ENCODE measurements around the gene POLR1A. TPM values are rescaled to one million over a fixed set of nuclear protein-coding genes. Genes with fewer than 3 reads are reported as not detected.
"Not testable (repeated sequence)": the region's sequence is repeated elsewhere in the genome, so short reads cannot be mapped to it uniquely, and the experiment has no call there.

The POLR1A gene
- total RNA-seq, 4 donors from 2014 or later, result 20.1 to 31.7 (median 29.4) TPM

DNA sequence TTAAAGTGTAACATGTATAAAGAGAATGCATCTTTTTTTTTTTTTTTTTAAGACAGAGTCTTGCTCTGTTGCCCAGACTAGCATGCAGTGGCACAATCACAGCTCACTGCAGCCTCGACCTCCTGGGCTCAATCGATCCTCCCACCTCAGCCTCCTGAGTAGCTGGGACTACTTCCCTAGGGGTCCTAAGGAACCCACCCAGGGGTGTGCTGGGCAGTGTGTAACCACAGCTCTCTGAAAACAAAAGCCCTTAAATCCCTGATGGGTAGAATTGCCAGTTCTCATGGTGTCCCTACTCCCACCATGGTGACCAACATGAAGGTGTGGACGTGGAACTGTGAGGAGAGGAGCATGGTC, 111.3 kb downstream of the POLR1A start:
- no peak overlapping the region for H3K4me3 ChIP-seq
- intact Hi-C loops (cut with DNase I; ENCODE audit: low total_unique reads) (loop anchor here (5.0 kb wide), 1 partner anchor 43 kb away; no protein-coding TSS in a partner anchor), in situ Hi-C loops (cut with MboI; ENCODE audit: low sequenced_read_pairs in 4 of 4) (no loop called here)
- no peaks in the 10 kb centered on the region for H3K36me3 ChIP-seq
- DNase-seq (peak in 1 of 2 donors; percentile 9), ATAC-seq (no peak)
- no peaks in the 10 kb centered on the region for H3K9me3 ChIP-seq
- peak overlapping the region; percentile 57 to 77 (median 70) for H3K27ac ChIP-seq
- TF ChIP-seq, protein P1, sequence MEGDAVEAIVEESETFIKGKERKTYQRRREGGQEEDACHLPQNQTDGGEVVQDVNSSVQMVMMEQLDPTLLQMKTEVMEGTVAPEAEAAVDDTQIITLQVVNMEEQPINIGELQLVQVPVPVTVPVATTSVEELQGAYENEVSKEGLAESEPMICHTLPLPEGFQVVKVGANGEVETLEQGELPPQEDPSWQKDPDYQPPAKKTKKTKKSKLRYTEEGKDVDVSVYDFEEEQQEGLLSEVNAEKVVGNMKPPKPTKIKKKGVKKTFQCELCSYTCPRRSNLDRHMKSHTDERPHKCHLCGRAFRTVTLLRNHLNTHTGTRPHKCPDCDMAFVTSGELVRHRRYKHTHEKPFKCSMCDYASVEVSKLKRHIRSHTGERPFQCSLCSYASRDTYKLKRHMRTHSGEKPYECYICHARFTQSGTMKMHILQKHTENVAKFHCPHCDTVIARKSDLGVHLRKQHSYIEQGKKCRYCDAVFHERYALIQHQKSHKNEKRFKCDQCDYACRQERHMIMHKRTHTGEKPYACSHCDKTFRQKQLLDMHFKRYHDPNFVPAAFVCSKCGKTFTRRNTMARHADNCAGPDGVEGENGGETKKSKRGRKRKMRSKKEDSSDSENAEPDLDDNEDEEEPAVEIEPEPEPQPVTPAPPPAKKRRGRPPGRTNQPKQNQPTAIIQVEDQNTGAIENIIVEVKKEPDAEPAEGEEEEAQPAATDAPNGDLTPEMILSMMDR (IDR thresholded peaks at IDR 0.05 in 4 of 5, conservative IDR thresholded peaks at IDR 0.05 in 1 of 5), result no peak
- TF ChIP-seq POLR2A (IDR thresholded peaks at IDR 0.05), result no peak
- H3K4me1 ChIP-seq, result peaks cover 32 to 51% of the 10 kb centered on the region in 2 donors
- H3K27me3 ChIP-seq, result no peaks in the 10 kb centered on the region

DNA sequence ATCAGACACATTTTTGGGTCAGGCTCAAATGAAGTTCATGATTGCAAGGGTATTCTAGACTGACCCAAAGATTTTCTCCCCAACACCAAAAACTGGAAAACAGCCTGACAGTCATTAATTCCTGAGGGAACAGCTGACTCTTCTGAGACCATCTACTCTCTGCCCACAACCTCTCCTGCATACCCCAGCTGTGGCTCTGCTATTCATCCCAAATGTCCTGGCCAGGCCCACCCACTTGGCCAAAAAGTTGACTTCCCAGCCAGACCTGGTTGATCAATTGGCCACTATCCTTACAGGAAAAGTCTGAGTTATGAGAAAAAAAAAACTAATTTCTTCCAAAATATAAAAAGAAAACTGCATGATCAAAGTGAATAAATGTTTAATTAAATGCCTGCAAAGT, 113.1 kb downstream of the POLR1A start:
- Histone ChIP-seq H3K4me1 (peaks cover 36 to 67% of the 10 kb centered on the region in 2 donors), H3K9me3 (no peaks in the 10 kb centered on the region), H3K27me3 (no peaks in the 10 kb centered on the region), H3K4me3 (no peak overlapping the region), H3K36me3 (no peaks in the 10 kb centered on the region), H3K27ac (no peak overlapping the region)
- DNase-seq (no peak), ATAC-seq (no peak)
- intact Hi-C loops (cut with DNase I; ENCODE audit: low total_unique reads), result loop anchor here (5.0 kb wide), 1 partner anchor 45 kb away; no protein-coding TSS in a partner anchor
- in situ Hi-C loops (cut with MboI; ENCODE audit: low sequenced_read_pairs in 4 of 4), result no loop called here
- TF ChIP-seq, protein P1 (IDR thresholded peaks at IDR 0.05 in 4 of 5, conservative IDR thresholded peaks at IDR 0.05 in 1 of 5), result no peak
- TF ChIP-seq POLR2A (IDR thresholded peaks at IDR 0.05), result no peak

DNA sequence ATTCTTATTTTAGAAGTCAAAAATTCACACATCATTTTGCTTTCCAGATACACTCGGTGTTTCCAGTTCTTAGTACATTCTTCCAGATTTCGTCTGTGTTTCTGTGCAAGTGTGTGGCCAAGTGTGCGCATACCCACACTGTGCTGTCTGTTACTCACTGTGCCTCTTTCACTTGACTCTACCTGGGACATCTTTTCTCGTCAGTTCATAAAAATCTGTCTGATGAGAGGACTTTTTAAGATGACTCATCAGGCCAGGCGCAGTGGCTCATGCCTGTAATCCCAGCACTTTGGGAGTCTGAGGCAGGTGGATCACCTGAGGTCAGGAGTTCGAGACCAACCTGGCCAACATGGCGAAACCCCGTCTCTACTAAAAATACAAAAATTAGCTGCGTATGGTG, 113.6 kb downstream of the POLR1A start:
- in situ Hi-C loops (cut with MboI; ENCODE audit: low sequenced_read_pairs in 4 of 4); H3K27me3 ChIP-seq; H3K9me3 ChIP-seq; H3K4me3 ChIP-seq; H3K36me3 ChIP-seq; ATAC-seq: not testable (repeated sequence)
- peak in 1 of 2 donors; percentile 6 for DNase-seq
- intact Hi-C loops (cut with DNase I; ENCODE audit: low total_unique reads), result loop anchor here (5.0 kb wide), 1 partner anchor 45 kb away; no protein-coding TSS in a partner anchor
- peak overlapping the region in 3 of 4 donors; percentile 23 to 87 (median 72) for H3K27ac ChIP-seq
- H3K4me1 ChIP-seq, result peaks cover 37 to 65% of the 10 kb centered on the region in 2 donors

DNA sequence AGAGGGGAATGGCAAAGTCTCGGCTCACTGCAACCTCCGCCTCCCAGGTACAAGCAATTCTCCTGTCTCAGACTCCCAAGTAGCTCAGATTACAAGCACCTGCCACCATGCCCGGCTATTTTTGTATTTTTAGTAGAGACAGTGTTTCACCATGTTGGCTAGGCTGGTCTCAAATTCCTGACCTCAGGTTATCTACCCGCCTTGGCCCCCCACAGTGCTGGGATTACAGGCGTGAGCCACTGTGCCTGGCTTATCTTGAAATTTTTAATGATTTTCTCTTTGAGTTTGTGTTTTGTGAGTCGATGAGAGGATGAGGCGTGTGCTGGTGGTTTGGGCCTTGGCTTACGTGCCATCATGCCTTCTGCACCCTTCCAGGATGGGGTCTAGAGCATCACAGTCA, 115.6 kb downstream of the POLR1A start:
- in situ Hi-C loops (cut with MboI; ENCODE audit: low sequenced_read_pairs in 4 of 4) (no loop called here), intact Hi-C loops (cut with DNase I; ENCODE audit: low total_unique reads) (loop anchor here (5.0 kb wide), 1 partner anchor 47 kb away; no protein-coding TSS in a partner anchor)
- Histone ChIP-seq H3K9me3 (no peaks in the 10 kb centered on the region), H3K27me3 (no peaks in the 10 kb centered on the region), H3K36me3 (no peaks in the 10 kb centered on the region), H3K4me1 (peaks cover 30 to 47% of the 10 kb centered on the region in 2 donors), H3K27ac (peak overlapping the region; percentile 72 to 87 (median 78)), H3K4me3 (no peak overlapping the region)
- TF ChIP-seq, protein P1 (IDR thresholded peaks at IDR 0.05 in 4 of 5, conservative IDR thresholded peaks at IDR 0.05 in 1 of 5), result no peak
- no peak for TF ChIP-seq POLR2A (IDR thresholded peaks at IDR 0.05)
- DNase-seq (peak; percentile 67 to 82), ATAC-seq (peak; percentile 28 to 40)

DNA sequence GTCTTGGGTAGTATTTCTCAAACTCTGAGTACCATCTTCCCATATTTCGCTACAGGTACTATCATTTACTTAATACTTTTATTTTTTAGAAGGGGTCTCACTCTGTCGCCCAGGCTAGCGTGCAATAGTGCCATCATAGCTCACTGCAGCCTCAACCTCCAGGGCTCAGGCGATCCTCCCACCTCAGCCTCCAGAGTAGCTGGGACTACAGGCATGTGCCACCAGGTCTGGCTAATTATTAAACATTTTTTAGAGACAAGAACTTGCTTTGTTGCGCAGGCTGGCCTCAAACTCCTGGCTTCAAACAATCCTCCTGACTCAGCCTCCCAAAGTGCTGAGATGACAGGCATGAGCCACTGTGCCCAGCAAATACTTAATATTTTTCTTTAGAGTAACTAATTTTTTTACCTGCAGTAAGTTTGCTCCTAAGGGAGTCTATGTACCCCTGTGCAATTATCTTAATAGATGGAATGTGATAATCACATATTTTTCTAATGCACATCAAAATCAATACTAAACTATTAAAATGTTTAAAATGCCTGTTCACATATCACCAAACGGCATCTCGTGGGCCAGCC, 116.3 kb downstream of the POLR1A start:
- H3K27me3 ChIP-seq, result no peaks in the 10 kb centered on the region
- no peak for ATAC-seq
- intact Hi-C loops (cut with DNase I; ENCODE audit: low total_unique reads), result no loop called here
- in situ Hi-C loops (cut with MboI; ENCODE audit: low sequenced_read_pairs in 4 of 4), result no loop called here
- no peaks in the 10 kb centered on the region for H3K9me3 ChIP-seq
- TF ChIP-seq, protein P1 (IDR thresholded peaks at IDR 0.05 in 4 of 5, conservative IDR thresholded peaks at IDR 0.05 in 1 of 5), result no peak
- no peak for TF ChIP-seq POLR2A (IDR thresholded peaks at IDR 0.05)
- peaks cover 26 to 42% of the 10 kb centered on the region in 2 donors for H3K4me1 ChIP-seq
- peak overlapping the region; percentile 72 to 87 (median 78) for H3K27ac ChIP-seq
- no peak overlapping the region for H3K4me3 ChIP-seq
- no peaks in the 10 kb centered on the region for H3K36me3 ChIP-seq
- DNase-seq, result peak in 1 of 2 donors; percentile 12

Measured in gastrocnemius medialis (tissue), 4 donors.